IMR-90 (cell line): ENCODE results near the gene PGK2. TPM values are rescaled to one million over a fixed set of nuclear protein-coding genes. Genes with fewer than 3 reads are reported as not detected.

Experiments used
- ATAC-seq: fragments of 200-7000 bp; cut with Tn5 transposase; 2 replicates; pipeline ENCODE4 v1.9.1; 2020; ENCODE audit warnings: low read depth, mild to moderate bottlenecking, moderate library complexity
- BruUV-seq: library from RNA; stranded (reverse); fragments of 400-500 nt; replicated peaks from 2 replicates; lab custom pipeline; 2021; lab: Mats Ljungman, UMichigan
- CTCF ChIA-PET: fragments of 300-600 bp; formaldehyde crosslinking; extraction: SDS; loops from one replicate; lab custom pipeline; 2021; ENCODE audit warnings: antibody characterized with exemption; lab: Yijun Ruan, JAX
- POLR2A ChIA-PET: fragments of 300-600 bp; sonication (Branson Sonifier 250); formaldehyde crosslinking; loops from one replicate; lab custom pipeline; 2022; ENCODE audit warnings: antibody characterized with exemption; ENCODE audit not compliant: unreplicated experiment; lab: Charles Lee
- DNase-seq: peaks from one replicate; pipeline ENCODE4 v3.0.0; 2013
- H2AFZ ChIP-seq: replicated peaks from 2 replicates; pipeline ENCODE3; 2013; ENCODE audit warnings: low read length, mild to moderate bottlenecking; ENCODE audit not compliant: poor library complexity
- H2AK5ac ChIP-seq: 2 replicates; pipeline ENCODE4 v1.6.1; 2013; ENCODE audit warnings: low read depth, low read length, inconsistent platforms
- H2AK9ac ChIP-seq: replicated peaks from 2 replicates; pipeline ENCODE3; 2013; ENCODE audit warnings: mild to moderate bottlenecking, low read depth, low read length, moderate library complexity; ENCODE audit not compliant: poor library complexity
- H2BK120ac ChIP-seq: 2 replicates; pipeline ENCODE4 v1.6.1; 2013; ENCODE audit warnings: low read depth, low read length, inconsistent platforms
- H2BK15ac ChIP-seq: 3 replicates; pipeline ENCODE4 v1.6.1; 2013; ENCODE audit warnings: low read depth, low read length, inconsistent platforms
- H2BK20ac ChIP-seq: 2 replicates; pipeline ENCODE4 v1.6.1; 2013; ENCODE audit warnings: low read depth, mild to moderate bottlenecking, inconsistent platforms, low read length, moderate library complexity
- H2BK5ac ChIP-seq: 2 replicates; pipeline ENCODE4 v1.6.1; 2013; ENCODE audit warnings: mild to moderate bottlenecking, low read depth, low read length, inconsistent platforms; ENCODE audit not compliant: poor library complexity, severe bottlenecking
- H3K14ac ChIP-seq: replicated peaks from 2 replicates; pipeline ENCODE4 v1.6.1; 2013; ENCODE audit warnings: low read depth, low read length, inconsistent platforms
- H3K18ac ChIP-seq: 2 replicates; pipeline ENCODE4 v1.6.1; 2013; ENCODE audit warnings: low read depth, low read length, control low read depth
- H3K23ac ChIP-seq: 2 replicates; pipeline ENCODE4 v1.6.1; 2013; ENCODE audit warnings: low read depth, low read length, inconsistent platforms
- H3K27ac ChIP-seq: 2 replicates; pipeline ENCODE4 v1.5.1; 2013; ENCODE audit warnings: mild to moderate bottlenecking, control low read depth, low read length; ENCODE audit not compliant: insufficient read depth
- H3K27me3 ChIP-seq: 2 replicates; pipeline ENCODE4 v1.6.1; 2013; ENCODE audit warnings: low read length; ENCODE audit not compliant: control insufficient read depth, insufficient read depth
- H3K36me3 ChIP-seq: 2 replicates; pipeline ENCODE4 v1.6.1; 2013; ENCODE audit warnings: low read length, mixed read lengths; ENCODE audit not compliant: control insufficient read depth, insufficient read depth
- H3K4ac ChIP-seq: 2 replicates; pipeline ENCODE4 v1.6.1; 2013; ENCODE audit warnings: low read depth, low read length, inconsistent platforms
- H3K4me1 ChIP-seq: 2 replicates; pipeline ENCODE4 v1.6.1; 2013; ENCODE audit warnings: low read length, mixed read lengths; ENCODE audit not compliant: control insufficient read depth, insufficient read depth
- H3K4me2 ChIP-seq: 2 replicates; pipeline ENCODE4 v1.6.1; 2013; ENCODE audit warnings: low read depth, mild to moderate bottlenecking, control low read depth, low read length, moderate library complexity
- H3K4me3 ChIP-seq: 2 replicates; pipeline ENCODE4 v1.5.1; 2013; ENCODE audit warnings: low read depth, mild to moderate bottlenecking, control low read depth, low read length, moderate library complexity; ENCODE audit not compliant: insufficient read depth
- H3K56ac ChIP-seq: 2 replicates; pipeline ENCODE4 v1.6.1; 2013; ENCODE audit warnings: low read length, inconsistent platforms; ENCODE audit not compliant: insufficient read depth; ENCODE audit errors: extremely low read depth
- H3K79me1 ChIP-seq, 2 experiments: 2 replicates each; pipeline ENCODE4 v1.6.1; 2013; ENCODE audit warnings: low read length in 2 of 2, inconsistent platforms in 1 of 2, low read depth in 1 of 2
- H3K9ac ChIP-seq: 2 replicates; pipeline ENCODE4 v1.6.1; 2013; ENCODE audit warnings: low read depth, low read length, control low read depth
- H3K9me1 ChIP-seq: 2 replicates; pipeline ENCODE4 v1.6.1; 2013; ENCODE audit warnings: low read length, inconsistent platforms; ENCODE audit not compliant: insufficient read depth
- H3K9me3 ChIP-seq: 2 replicates; pipeline ENCODE4 v1.6.1; 2013; ENCODE audit warnings: low read length; ENCODE audit not compliant: control insufficient read depth, insufficient read depth
- H4K20me1 ChIP-seq: 2 replicates; pipeline ENCODE4 v1.6.1; 2013; ENCODE audit warnings: low read length, inconsistent platforms; ENCODE audit not compliant: insufficient read depth
- H4K5ac ChIP-seq: 2 replicates; pipeline ENCODE4 v1.6.1; 2013; ENCODE audit warnings: mild to moderate bottlenecking, low read depth, low read length, control low read depth
- H4K8ac ChIP-seq, 2 experiments: 2 replicates each; pipeline ENCODE4 v1.6.1; 2013; ENCODE audit warnings: low read depth in 2 of 2, low read length in 2 of 2, control low read depth in 1 of 2, inconsistent platforms in 1 of 2
- H4K91ac ChIP-seq: 2 replicates; pipeline ENCODE4 v1.6.1; 2013; ENCODE audit warnings: low read depth, low read length, inconsistent platforms; ENCODE audit not compliant: insufficient read depth
- BHLHE40 ChIP-seq: fragments of 150-350 bp; IDR thresholded peaks from 2 replicates; pipeline ENCODE4 v1.6.1; 2016; ENCODE audit warnings: mild to moderate bottlenecking, low read depth, low read length
- CEBPB ChIP-seq: IDR thresholded peaks from 2 replicates; pipeline ENCODE4 v1.6.1; 2012; ENCODE audit warnings: low read depth, low read length, improper control_type of control experiment
- CHD1 ChIP-seq: IDR thresholded peaks from 2 replicates; pipeline ENCODE4 v1.6.1; 2012; ENCODE audit warnings: low read depth, low read length, improper control_type of control experiment
- CTCF ChIP-seq: conservative IDR thresholded peaks from 2 replicates; pipeline ENCODE4 v1.5.1; 2012; ENCODE audit warnings: mild to moderate bottlenecking, low read depth, low read length, improper control_type of control experiment
- FOS ChIP-seq: fragments of 150-350 bp; IDR thresholded peaks from 2 replicates; pipeline ENCODE4 v1.6.1; 2016; ENCODE audit warnings: low read depth, low read length
- MAFK ChIP-seq: IDR thresholded peaks from 2 replicates; pipeline ENCODE4 v1.6.1; 2012; ENCODE audit warnings: low read depth, low read length, improper control_type of control experiment
- MAZ ChIP-seq: IDR thresholded peaks from 2 replicates; pipeline ENCODE4 v1.6.1; 2012; ENCODE audit warnings: low read depth, mild to moderate bottlenecking, low read length, improper control_type of control experiment, moderate library complexity, borderline replicate concordance
- MXI1 ChIP-seq: IDR thresholded peaks from 2 replicates; pipeline ENCODE4 v1.6.1; 2012; ENCODE audit warnings: low read depth, mild to moderate bottlenecking, low read length, moderate library complexity, borderline replicate concordance
- NFE2L2 ChIP-seq: fragments of 150-350 bp; IDR thresholded peaks from 2 replicates; pipeline ENCODE4 v1.6.1; 2016; ENCODE audit warnings: low read depth, mild to moderate bottlenecking, low read length
- POLR2A ChIP-seq: IDR thresholded peaks from 2 replicates; pipeline ENCODE4 v1.6.1; 2012; ENCODE audit warnings: mild to moderate bottlenecking, low read depth, low read length
- RAD21 ChIP-seq: IDR thresholded peaks from 2 replicates; pipeline ENCODE4 v1.6.1; 2012; ENCODE audit warnings: low read length, improper control_type of control experiment
- RCOR1 ChIP-seq: IDR thresholded peaks from 2 replicates; pipeline ENCODE4 v1.6.1; 2012; ENCODE audit warnings: mild to moderate bottlenecking, low read length, improper control_type of control experiment; ENCODE audit not compliant: insufficient replicate concordance
- RFX5 ChIP-seq: IDR thresholded peaks from 2 replicates; pipeline ENCODE4 v1.8.0; 2012; ENCODE audit warnings: low read depth, mild to moderate bottlenecking, low read length, moderate library complexity
- SMC3 ChIP-seq: fragments of 150-350 bp; IDR thresholded peaks from 2 replicates; pipeline ENCODE4 v1.6.1; 2016; ENCODE audit warnings: low read depth, mild to moderate bottlenecking, antibody characterized with exemption, low read length, moderate library complexity
- USF2 ChIP-seq: fragments of 150-350 bp; IDR thresholded peaks from 2 replicates; pipeline ENCODE4 v1.6.1; 2017; ENCODE audit warnings: mild to moderate bottlenecking, antibody characterized with exemption, low read length, low read depth
- WGBS, 2 experiments: methylation state at CpG; one replicate each; pipeline versions ENCODE4 v1.1.5 to v1.1.7; 2013; ENCODE audit warnings: missing lambda C conversion rate in 2 of 2; ENCODE audit not compliant: insufficient read length in 1 of 2; ENCODE audit errors: extremely low coverage in 2 of 2; 5-methylcytosine and 5-hydroxymethylcytosine counted together
- dilution Hi-C: fragments of 300-500 bp; cut with HindIII; formaldehyde crosslinking; loops from one replicate; pipeline ENCODE4 v1.14.3; 2018; ENCODE audit warnings: low sequenced_read_pairs; ENCODE audit not compliant: unreplicated experiment
- in situ Hi-C: fragments of 300-500 bp; cut with MboI; formaldehyde crosslinking; loops from 3 replicates; pipeline ENCODE4 v1.14.3; 2019; ENCODE audit warnings: low sequenced_read_pairs, inconsistent platforms, mixed read lengths
- intact Hi-C: fragments of 100-400 bp; cut with micrococcal nuclease; formaldehyde crosslinking; loops from 2 replicates; pipeline ENCODE4 v1.10.0; 2022
- polyA plus RNA-seq, 3 experiments: library from polyadenylated mRNA; depleted of rRNA; stranded (reverse); fragments of >200 nt; gene quantifications; 2 replicates each; pipeline ENCODE4 v1.2.3, GENCODE V29; 2012; ENCODE audit warnings: low replicate concordance in 1 of 3
- total RNA-seq: library from RNA; depleted of rRNA; stranded (reverse); fragments of >200 nt; gene quantifications from 2 replicates; pipeline ENCODE4 v1.2.3, GENCODE V29; 2012

Gene PGK2
- total and polyA plus RNA-seq, 2 of the 4 experiments (the other 2 are of a cell fraction) = not detected

- POLR2A ChIA-PET = no interaction called here
- Histone ChIP-seq H3K9ac (no peak overlapping the region), H3K9me3 (no peaks in the 10 kb centered on the region), H3K27ac (no peak overlapping the region), H2AK5ac (no peak overlapping the region), H3K36me3 (no peaks in the 10 kb centered on the region), H2BK20ac (no peak overlapping the region), H3K9me1 (no peaks in the 10 kb centered on the region), H2BK120ac (no peak overlapping the region), H4K20me1 (no peaks in the 10 kb centered on the region), H3K18ac (no peak overlapping the region), H3K4me3 (no peak overlapping the region), H4K8ac (no peak overlapping the region), H3K56ac (no peak overlapping the region), H3K27me3 (no peaks in the 10 kb centered on the region), H4K91ac (no peak overlapping the region), H3K79me1 (no peaks in the 10 kb centered on the region), H2AK9ac (no peak overlapping the region), H2BK15ac (no peak overlapping the region), H2BK5ac (no peak overlapping the region), H4K5ac (no peak overlapping the region), H3K14ac (no peak overlapping the region), H3K4me1 (no peaks in the 10 kb centered on the region), H3K4me2 (no peak overlapping the region), H2AFZ (no peak overlapping the region), H3K4ac (no peak overlapping the region), H3K23ac (no peak overlapping the region)
- no peak for ATAC-seq
- BruUV-seq = no TSS peak
- in situ Hi-C loops (loop anchor here (25.0 kb wide), 1 partner anchor 298 kb away; no protein-coding TSS in a partner anchor), intact Hi-C loops (no loop called here), dilution Hi-C loops (no loop called here)
- no CpG with 5 or more reads among the region's 3 CpGs for whole genome bisulfite sequencing, 2 experiments
- DNase-seq = no peak
- CTCF ChIA-PET = no interaction called here
- TF ChIP-seq CHD1 (no peak), CTCF (no peak), BHLHE40 (no peak), RFX5 (no peak), NFE2L2 (no peak), RCOR1 (no peak), MAZ (no peak), USF2 (no peak), MAFK (no peak), FOS (no peak), POLR2A (no peak), CEBPB (no peak), MXI1 (no peak), RAD21 (no peak), SMC3 (no peak)
These were observed 48.1 kb upstream of the PGK2 start for GRCh38 chr6:49835140-49835539.
